ENCODE results near the gene SEPSECS. TPM values are rescaled to one million over a fixed set of nuclear protein-coding genes. Genes with fewer than 3 reads are reported as not detected.

Gene SEPSECS
- total RNA-seq, 3 donors from 2014 or later: 13.4 to 26.2 (median 13.6) TPM

GRCh38 chr4:25101836-25102235, 58.4 kb downstream of the SEPSECS start:
- intact Hi-C loops (cut with DNase I, micrococcal nuclease): no loop called here
- Histone ChIP-seq H3K36me3 (ENCODE audit: low read depth) (no peaks in the 10 kb centered on the region), H3K4me3 (no peak overlapping the region), H3K4me1 (ENCODE audit: low read depth) (no peaks in the 10 kb centered on the region), H3K9me3 (no peaks in the 10 kb centered on the region)
- ATAC-seq (no peak), DNase-seq (no peak)
- TF ChIP-seq CTCF (IDR thresholded peaks at IDR 0.05): no peak

- no peak for TF ChIP-seq CTCF (IDR thresholded peaks at IDR 0.05)
- DNase-seq (no peak), ATAC-seq (no peak)
- Histone ChIP-seq H3K4me3 (no peak overlapping the region), H3K9me3 (no peaks in the 10 kb centered on the region), H3K36me3 (ENCODE audit: low read depth) (no peaks in the 10 kb centered on the region), H3K4me1 (ENCODE audit: low read depth) (no peaks in the 10 kb centered on the region)
- intact Hi-C loops (cut with DNase I, micrococcal nuclease): no loop called here
Measured at GRCh38 chr4:25100710-25101109, 59.5 kb downstream of the SEPSECS start.

- no peaks in the 10 kb centered on the region for H3K36me3 ChIP-seq (ENCODE audit: low read depth)
- DNase-seq: no peak
- no peaks in the 10 kb centered on the region for H3K4me1 ChIP-seq (ENCODE audit: low read depth)
- no peaks in the 10 kb centered on the region for H3K9me3 ChIP-seq
- no peak for TF ChIP-seq CTCF (IDR thresholded peaks at IDR 0.05)
- no peak overlapping the region for H3K4me3 ChIP-seq
- intact Hi-C loops (cut with DNase I, micrococcal nuclease): no loop called here
- ATAC-seq: no peak
Measured at GRCh38 chr4:25100021-25100555, 60.2 kb downstream of the SEPSECS start.

- ATAC-seq: peak; percentile 93
- intact Hi-C loops (cut with DNase I, micrococcal nuclease): no loop called here
- DNase-seq: peak; percentile 65 to 89 (median 85)
- Histone ChIP-seq H3K9me3 (no peaks in the 10 kb centered on the region), H3K36me3 (ENCODE audit: low read depth) (no peaks in the 10 kb centered on the region), H3K4me3 (no peak overlapping the region), H3K4me1 (ENCODE audit: low read depth) (no peaks in the 10 kb centered on the region)
- TF ChIP-seq CTCF (IDR thresholded peaks at IDR 0.05): no peak
Measured at GRCh38 chr4:25098964-25099891, 61.0 kb downstream of the SEPSECS start.

- H3K4me1 ChIP-seq (ENCODE audit: low read depth): no peaks in the 10 kb centered on the region
- TF ChIP-seq CTCF (IDR thresholded peaks at IDR 0.05): no peak
- no peaks in the 10 kb centered on the region for H3K36me3 ChIP-seq (ENCODE audit: low read depth)
- DNase-seq (no peak), ATAC-seq (no peak)
- peaks cover 5% of the 10 kb centered on the region for H3K9me3 ChIP-seq
- H3K4me3 ChIP-seq: no peak overlapping the region
- intact Hi-C loops (cut with DNase I, micrococcal nuclease): no loop called here
Measured at GRCh38 chr4:25096981-25097443, 63.2 kb downstream of the SEPSECS start.
